Measurements from ENCODE around the gene DYRK3. TPM values are rescaled to one million over a fixed set of nuclear protein-coding genes. Genes with fewer than 3 reads are reported as not detected.
A peak's percentile ranks its signal among the peaks of the same experiment; 100 is the strongest.

The DYRK3 gene
- total and polyA plus RNA-seq, 2 of the 13 experiments (the other 11 are each of a cell fraction or from before 2014, with no cell fraction given), result 0.48 to 2.8 TPM

GRCh38 chr1:206634365-206635079 is 814 bp upstream of the DYRK3 start (continued):
- TF ChIP-seq ZBTB4 (CRISPR knock-in tag; IDR thresholded peaks at IDR 0.05; ENCODE audit: borderline replicate concordance) (peak; percentile 7; the same call in 1 of the 2 replicates), RFXANK (CRISPR knock-in tag; IDR thresholded peaks at IDR 0.05) (no peak)

GRCh38 chr1:206635978-206636345 is 626 bp downstream of the DYRK3 start:
- WGBS (ENCODE audit: low lambda C conversion rate), result 33% methylated on average over 14 of the region's 14 CpGs
- intact Hi-C loops (cut with micrococcal nuclease; ENCODE audit: unreplicated experiment) (no loop called here), in situ Hi-C loops (cut with HindIII; ENCODE audit: extremely low pct_ligation_motif_present, low pct_unique_long_range_greater_than_20kb) (loop anchor here (25.0 kb wide), 1 partner anchor 276 kb away; the partner anchor contains the start of gene FCMR)
- no peak overlapping the region for H3K27ac ChIP-seq (ENCODE audit: extremely low read length, insufficient read depth, low read length)
- peak overlapping the region; percentile 68 to 83 (median 81) for H3K4me3 ChIP-seq (replicated peaks in 1 of 3; ENCODE audit: insufficient read depth in 1 of 3, low read depth in 2 of 3, low read length in 3 of 3)
- no peaks in the 10 kb centered on the region for H3K9me3 ChIP-seq (ENCODE audit: low read length)
- H3K4me2 ChIP-seq (ENCODE audit: low read depth, low read length), result peak overlapping the region; percentile 87
- TF ChIP-seq ZNF850 (CRISPR knock-in tag; conservative IDR thresholded peaks at IDR 0.05), result no peak
- no peak for TF ChIP-seq KDM5A (IDR thresholded peaks at IDR 0.05; ENCODE audit: borderline replicate concordance, low read length)
- no peak for TF ChIP-seq ZNF124 (CRISPR knock-in tag; IDR thresholded peaks at IDR 0.05)
- TF ChIP-seq NKX3-1 (CRISPR knock-in tag; IDR thresholded peaks at IDR 0.05), result no peak
- TF ChIP-seq, protein P1, sequence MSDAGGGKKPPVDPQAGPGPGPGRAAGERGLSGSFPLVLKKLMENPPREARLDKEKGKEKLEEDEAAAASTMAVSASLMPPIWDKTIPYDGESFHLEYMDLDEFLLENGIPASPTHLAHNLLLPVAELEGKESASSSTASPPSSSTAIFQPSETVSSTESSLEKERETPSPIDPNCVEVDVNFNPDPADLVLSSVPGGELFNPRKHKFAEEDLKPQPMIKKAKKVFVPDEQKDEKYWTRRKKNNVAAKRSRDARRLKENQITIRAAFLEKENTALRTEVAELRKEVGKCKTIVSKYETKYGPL (CRISPR knock-in tag; IDR thresholded peaks at IDR 0.05), result no peak
- no peak for TF ChIP-seq WIZ (CRISPR knock-in tag; IDR thresholded peaks at IDR 0.05)
- peak overlapping the region; percentile 61 for H3K9ac ChIP-seq (ENCODE audit: insufficient read depth, low read depth, low read length)
- CTCF ChIA-PET (ENCODE audit: low intra/inter-chr PET ratio, low total read pairs), result interaction anchor here (3.2 kb wide), 1 partner anchor 28 kb away, joined by 33 read pairs; no protein-coding TSS in a partner anchor
- FAIRE-seq, result no peak
- no peak for DNase-seq (ENCODE audit: low spot score)
- H3K4me1 ChIP-seq (ENCODE audit: insufficient read depth, low read length), result peaks cover 26% of the 10 kb centered on the region
- H4K20me1 ChIP-seq (ENCODE audit: insufficient read depth, low read length), result no peaks in the 10 kb centered on the region
- H3K36me3 ChIP-seq (replicated peaks in 1 of 2; ENCODE audit: control insufficient read depth in 1 of 2, insufficient read depth in 2 of 2, low read length in 2 of 2), result no peaks in the 10 kb centered on the region
- no peak overlapping the region for H2AFZ ChIP-seq (ENCODE audit: low read length)
- peaks cover 0 to 3% of the 10 kb centered on the region in 2 experiments; a peak in 2 of 5 replicates for H3K27me3 ChIP-seq (ENCODE audit: control insufficient read depth in 1 of 2, insufficient read depth in 2 of 2, low read length in 2 of 2)
- no TSS peak for BruUV-seq (replicated peaks)
- peak; percentile 12 for ATAC-seq
- POLR2A ChIA-PET, result interaction anchor here (1.0 to 1.9 kb wide), 6 partner anchors 13 to 64 kb away, joined by 3 to 19 read pairs (median 6); partner anchors contain the start of gene EIF2D
- H3K79me2 ChIP-seq (ENCODE audit: insufficient read depth, low read length), result no peaks in the 10 kb centered on the region
